Bronchial epithelial cell (primary cell): ENCODE results near the gene PPARG. TPM values are rescaled to one million over a fixed set of nuclear protein-coding genes. Genes with fewer than 3 reads are reported as not detected.

Experiments used
- DNase-seq: peaks from one replicate; pipeline ENCODE4 v3.0.0-alpha.2; 2010; ENCODE audit warnings: low read depth
- FAIRE-seq: peaks from 2 replicates; lab custom pipeline; 2011; peaks lifted over from hg19 to GRCh38; lab: Jason Lieb, UNC
- H3K27me3 ChIP-seq: 2 replicates; pipeline ENCODE4 v1.5.1; 2011; ENCODE audit warnings: low read length; ENCODE audit not compliant: control insufficient read depth, insufficient read depth
- H3K36me3 ChIP-seq: 2 replicates; pipeline ENCODE4 v1.5.1; 2011; ENCODE audit warnings: low read length; ENCODE audit not compliant: control insufficient read depth, insufficient read depth
- H3K4me3 ChIP-seq: 2 replicates; pipeline ENCODE4 v1.5.1; 2011; ENCODE audit warnings: mild to moderate bottlenecking, low read depth, low read length, control low read depth
- total RNA-seq: library from RNA; depleted of rRNA; stranded (reverse); fragments of >200 nt; gene quantifications from 2 replicates; pipeline ENCODE4 v1.2.1, GENCODE V29; 2014
- TF ChIP-seq, protein P1 (sequence below): IDR thresholded peaks from 2 replicates; pipeline ENCODE4 v1.5.1; 2011; ENCODE audit warnings: mild to moderate bottlenecking, moderate library complexity, low read length, control low read depth, inconsistent platforms; ENCODE audit not compliant: insufficient read depth, severe bottlenecking

PPARG gene
- total RNA-seq, 1 donor from 2014 or later = 14.5 TPM

DNA sequence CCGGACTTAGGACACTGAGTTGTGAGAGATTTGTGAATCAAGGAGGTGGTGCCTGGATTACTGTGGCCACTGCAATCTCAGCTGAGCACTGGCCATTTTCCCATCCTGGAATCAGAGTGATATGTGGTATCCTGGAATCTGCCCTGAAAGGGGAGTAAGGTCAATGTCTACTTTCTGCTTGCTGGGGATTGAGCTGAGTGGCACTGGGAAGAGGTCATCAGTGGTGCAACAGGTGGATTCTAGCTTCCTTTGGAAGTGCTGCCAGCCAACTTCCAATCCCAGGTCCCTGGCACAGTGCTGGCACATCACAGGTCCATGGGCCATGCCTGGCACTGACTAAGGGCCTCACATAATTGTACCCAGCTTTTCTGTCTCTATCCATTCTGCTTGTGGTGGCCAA, 174.8 kb downstream of the PPARG start:
- peak; percentile 68 for FAIRE-seq
- no peaks in the 10 kb centered on the region for H3K27me3 ChIP-seq
- TF ChIP-seq, protein P1, sequence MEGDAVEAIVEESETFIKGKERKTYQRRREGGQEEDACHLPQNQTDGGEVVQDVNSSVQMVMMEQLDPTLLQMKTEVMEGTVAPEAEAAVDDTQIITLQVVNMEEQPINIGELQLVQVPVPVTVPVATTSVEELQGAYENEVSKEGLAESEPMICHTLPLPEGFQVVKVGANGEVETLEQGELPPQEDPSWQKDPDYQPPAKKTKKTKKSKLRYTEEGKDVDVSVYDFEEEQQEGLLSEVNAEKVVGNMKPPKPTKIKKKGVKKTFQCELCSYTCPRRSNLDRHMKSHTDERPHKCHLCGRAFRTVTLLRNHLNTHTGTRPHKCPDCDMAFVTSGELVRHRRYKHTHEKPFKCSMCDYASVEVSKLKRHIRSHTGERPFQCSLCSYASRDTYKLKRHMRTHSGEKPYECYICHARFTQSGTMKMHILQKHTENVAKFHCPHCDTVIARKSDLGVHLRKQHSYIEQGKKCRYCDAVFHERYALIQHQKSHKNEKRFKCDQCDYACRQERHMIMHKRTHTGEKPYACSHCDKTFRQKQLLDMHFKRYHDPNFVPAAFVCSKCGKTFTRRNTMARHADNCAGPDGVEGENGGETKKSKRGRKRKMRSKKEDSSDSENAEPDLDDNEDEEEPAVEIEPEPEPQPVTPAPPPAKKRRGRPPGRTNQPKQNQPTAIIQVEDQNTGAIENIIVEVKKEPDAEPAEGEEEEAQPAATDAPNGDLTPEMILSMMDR = no peak
- no peak overlapping the region for H3K4me3 ChIP-seq
- H3K36me3 ChIP-seq = no peaks in the 10 kb centered on the region
- DNase-seq = no peak

DNA sequence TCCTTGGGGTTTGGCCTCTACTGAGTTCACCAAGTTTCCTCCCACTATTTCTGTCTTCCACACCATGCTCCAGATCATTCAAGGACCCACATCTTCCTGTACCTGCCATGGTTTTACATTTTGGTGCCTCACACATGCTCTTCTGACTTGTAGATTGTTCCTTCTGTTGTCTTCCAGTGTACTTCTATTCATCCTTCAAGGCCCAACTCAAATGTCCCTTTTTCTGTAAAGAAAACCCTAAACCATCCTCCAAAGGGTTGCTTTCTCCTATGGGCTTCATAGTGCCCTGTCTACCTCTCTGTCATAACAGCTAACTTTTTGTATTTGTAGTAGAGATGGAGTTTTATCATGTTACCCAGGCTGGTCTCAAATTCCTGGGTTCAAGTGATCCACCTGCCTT, 175.3 kb downstream of the PPARG start:
- no peaks in the 10 kb centered on the region for H3K36me3 ChIP-seq
- TF ChIP-seq, protein P1 = no peak
- H3K4me3 ChIP-seq = no peak overlapping the region
- no peak for FAIRE-seq
- DNase-seq = no peak
- no peaks in the 10 kb centered on the region for H3K27me3 ChIP-seq

DNA sequence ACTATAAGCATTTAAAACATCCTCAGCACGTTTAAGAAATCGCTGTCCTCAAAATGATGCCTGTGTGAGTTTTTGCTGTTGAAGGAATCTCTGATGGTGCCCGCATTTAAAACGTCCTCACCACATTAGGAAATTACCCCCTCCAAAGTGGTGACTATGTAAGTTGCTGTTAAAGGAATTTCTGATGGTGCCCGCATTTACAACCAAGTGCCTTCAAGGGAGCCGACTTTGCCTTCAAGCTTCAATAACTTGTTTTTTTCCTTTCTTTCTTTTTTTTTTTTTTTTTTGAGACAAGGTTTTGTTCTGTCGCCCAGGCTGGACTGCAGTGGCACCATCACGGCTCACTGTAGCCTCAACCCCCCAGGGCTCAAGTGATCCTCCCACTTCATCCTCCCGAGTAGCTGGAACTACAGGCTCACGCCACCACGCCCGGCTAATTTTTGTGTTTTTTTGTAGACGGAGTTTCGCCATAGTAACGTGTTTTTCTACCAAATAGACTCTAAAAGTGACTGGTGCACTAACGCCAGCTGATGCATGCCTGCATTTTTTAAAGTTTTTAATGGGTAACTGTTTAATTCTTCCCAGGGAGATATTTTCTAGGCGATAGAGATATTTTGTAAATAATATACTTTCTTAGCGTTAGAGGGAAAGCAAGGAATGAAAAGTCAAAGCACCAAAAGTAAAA, 176.4 kb downstream of the PPARG start:
- DNase-seq (no peak), FAIRE-seq (no peak)
- no peaks in the 10 kb centered on the region for H3K27me3 ChIP-seq
- H3K4me3 ChIP-seq = no peak overlapping the region
- H3K36me3 ChIP-seq = no peaks in the 10 kb centered on the region
- TF ChIP-seq, protein P1 = no peak

DNA sequence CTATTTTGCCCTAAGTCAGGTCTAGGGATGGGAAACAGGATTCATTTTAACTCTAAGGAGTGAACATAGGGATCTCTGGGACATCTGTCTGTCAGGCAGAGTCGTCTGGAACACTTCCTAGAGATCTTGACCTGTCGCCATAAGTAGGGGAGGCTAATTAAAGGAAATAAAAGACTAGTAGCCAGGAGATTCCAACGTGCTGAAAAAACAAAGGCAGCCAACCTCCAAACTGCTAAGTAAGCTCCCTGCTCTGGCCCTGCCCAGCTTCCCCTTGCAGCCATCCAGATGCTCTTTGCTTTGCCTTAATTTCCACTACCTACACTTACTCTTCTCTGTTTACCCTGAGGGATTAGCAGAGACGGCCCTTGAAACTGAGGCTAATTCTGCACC, 177.0 kb downstream of the PPARG start:
- FAIRE-seq (no peak), DNase-seq (no peak)
- TF ChIP-seq, protein P1 = no peak
- no peaks in the 10 kb centered on the region for H3K27me3 ChIP-seq
- no peaks in the 10 kb centered on the region for H3K36me3 ChIP-seq
- H3K4me3 ChIP-seq = no peak overlapping the region

DNA sequence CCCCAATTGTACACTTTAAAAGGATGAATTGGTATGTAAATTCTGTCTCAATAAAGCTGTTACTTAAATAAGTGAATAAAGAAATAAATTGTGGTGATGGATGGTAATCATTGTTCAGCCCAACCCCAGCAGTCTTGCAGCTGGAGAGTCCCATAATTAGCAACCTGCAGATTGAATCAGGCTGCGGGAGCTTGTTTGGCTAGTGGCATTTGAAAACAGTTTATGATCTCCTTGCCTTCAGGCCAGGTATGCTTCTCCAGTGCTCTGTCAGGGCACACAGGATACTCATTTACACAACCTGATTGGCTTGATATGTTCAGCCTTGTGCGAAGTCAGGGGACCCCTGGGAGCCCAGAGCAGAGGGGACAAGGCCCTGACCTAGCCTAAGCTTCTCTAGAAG, 178.9 kb downstream of the PPARG start:
- H3K36me3 ChIP-seq = no peaks in the 10 kb centered on the region
- no peaks in the 10 kb centered on the region for H3K27me3 ChIP-seq
- FAIRE-seq (no peak), DNase-seq (no peak)
- TF ChIP-seq, protein P1 = no peak
- no peak overlapping the region for H3K4me3 ChIP-seq

DNA sequence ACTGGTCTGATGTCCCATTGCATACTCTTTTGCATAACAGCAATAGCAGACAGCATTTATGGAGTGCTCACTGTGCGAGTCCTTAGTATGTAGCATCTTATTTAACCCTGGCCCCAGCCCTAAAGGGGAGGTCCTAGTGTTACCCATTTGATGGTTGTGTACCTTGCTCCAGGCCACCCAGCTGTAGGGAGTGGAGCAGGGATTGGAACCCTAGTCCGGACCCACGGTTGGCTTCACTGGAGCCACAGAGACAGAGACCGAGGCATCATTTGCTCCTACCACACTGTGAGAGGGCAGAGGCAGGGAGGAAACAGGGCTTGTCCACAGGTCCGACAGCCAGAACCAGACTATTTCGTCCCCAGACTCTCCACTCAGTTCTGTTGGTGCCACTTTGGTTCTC, 179.4 kb downstream of the PPARG start:
- TF ChIP-seq, protein P1 = no peak

More for the DNA sequence above, 179.4 kb downstream of the PPARG start:
- no peaks in the 10 kb centered on the region for H3K36me3 ChIP-seq
- H3K4me3 ChIP-seq = no peak overlapping the region
- no peak for FAIRE-seq
- no peak for DNase-seq
- no peaks in the 10 kb centered on the region for H3K27me3 ChIP-seq
